SW480 (cell line): Measurements from ENCODE around the gene CDC16.
"Not testable (repeated sequence)": the region's sequence is repeated elsewhere in the genome, so short reads cannot be mapped to it uniquely, and the experiment has no call there.

Source experiments
- DNase-seq: peaks from one replicate; pipeline ENCODE4 v3.0.0-alpha.2; 2016; ENCODE audit warnings: low spot score

Gene CDC16

GRCh38 chr13:114227528-114227927 lies 7.2 kb upstream of the CDC16 start:
- no peak for DNase-seq

GRCh38 chr13:114228176-114228575 lies 6.5 kb upstream of the CDC16 start:
- no peak for DNase-seq

GRCh38 chr13:114229506-114229905 lies 5.2 kb upstream of the CDC16 start:
- DNase-seq: no peak

GRCh38 chr13:114230117-114230516 lies 4.6 kb upstream of the CDC16 start:
- no peak for DNase-seq

- no peak for DNase-seq
Measured at GRCh38 chr13:114230575-114230974, 4.1 kb upstream of the CDC16 start.

GRCh38 chr13:114231886-114232285 lies 2.8 kb upstream of the CDC16 start:
- DNase-seq: no peak

- DNase-seq: no peak
Measured at GRCh38 chr13:114234266-114234644, 442 bp upstream of the CDC16 start.

GRCh38 chr13:114235697-114236096 lies 1.0 kb downstream of the CDC16 start:
- no peak for DNase-seq

- no peak for DNase-seq
Measured at GRCh38 chr13:114236227-114236626, 1.5 kb downstream of the CDC16 start.

- no peak for DNase-seq
Measured at GRCh38 chr13:114237415-114238112, 2.9 kb downstream of the CDC16 start.

- DNase-seq: no peak
Measured at GRCh38 chr13:114241918-114242317, 7.2 kb downstream of the CDC16 start.

GRCh38 chr13:114243971-114244370 lies 9.3 kb downstream of the CDC16 start:
- no peak for DNase-seq

GRCh38 chr13:114244637-114245036 lies 9.9 kb downstream of the CDC16 start:
- DNase-seq: no peak

GRCh38 chr13:114248011-114248410 lies 13.3 kb downstream of the CDC16 start:
- DNase-seq: no peak

GRCh38 chr13:114249077-114249476 lies 14.4 kb downstream of the CDC16 start:
- no peak for DNase-seq

- DNase-seq: not testable (repeated sequence)
Measured at GRCh38 chr13:114251639-114252440, 17.1 kb downstream of the CDC16 start.

- DNase-seq: no peak
Measured at GRCh38 chr13:114256547-114256946, 21.9 kb downstream of the CDC16 start.

- no peak for DNase-seq
Measured at GRCh38 chr13:114257014-114257413, 22.3 kb downstream of the CDC16 start.

GRCh38 chr13:114258589-114258988 lies 23.9 kb downstream of the CDC16 start:
- no peak for DNase-seq

GRCh38 chr13:114259374-114259773 lies 24.7 kb downstream of the CDC16 start:
- DNase-seq: no peak

- no peak for DNase-seq
Measured at GRCh38 chr13:114259974-114260373, 25.3 kb downstream of the CDC16 start.

GRCh38 chr13:114260814-114261213 lies 26.1 kb downstream of the CDC16 start:
- DNase-seq: no peak

GRCh38 chr13:114261328-114261965 lies 26.8 kb downstream of the CDC16 start:
- no peak for DNase-seq
